ENCODE data around the gene USP17L27. TPM values are rescaled to one million over a fixed set of nuclear protein-coding genes. Genes with fewer than 3 reads are reported as not detected.
A peak's percentile ranks its signal among the peaks of the same experiment; 100 is the strongest.
"Not testable (repeated sequence)": the region's sequence is repeated elsewhere in the genome, so short reads cannot be mapped to it uniquely, and the experiment has no call there.

The USP17L27 gene
- total RNA-seq, 2 donors from 2014 or later = not detected

GRCh38 chr4:9381012-9381534, 37.1 kb downstream of the USP17L27 start:
- peak overlapping the region; percentile 20 to 50 for H3K4me3 ChIP-seq
- H3K27ac ChIP-seq, H3K9me3 ChIP-seq, H3K27me3 ChIP-seq, H3K36me3 ChIP-seq, H3K4me1 ChIP-seq: not testable (repeated sequence)
- peak; percentile 31 to 78 for TF ChIP-seq CTCF (IDR thresholded peaks at IDR 0.05)
- DNase-seq (ENCODE audit: low spot score) = peak; percentile 62

- Histone ChIP-seq H3K9me3 (no peaks in the 10 kb centered on the region), H3K27me3 (no peaks in the 10 kb centered on the region), H3K4me3 (no peak overlapping the region), H3K27ac (no peak overlapping the region), H3K36me3 (no peaks in the 10 kb centered on the region), H3K4me1 (no peaks in the 10 kb centered on the region)
- DNase-seq (ENCODE audit: low spot score) = no peak
- TF ChIP-seq CTCF (IDR thresholded peaks at IDR 0.05) = no peak
Measured at GRCh38 chr4:9384126-9384525, 40.2 kb downstream of the USP17L27 start.

GRCh38 chr4:9389001-9389400, 45.1 kb downstream of the USP17L27 start:
- not testable (repeated sequence) for H3K9me3 ChIP-seq; H3K4me1 ChIP-seq; H3K27me3 ChIP-seq; H3K36me3 ChIP-seq; H3K27ac ChIP-seq; DNase-seq (ENCODE audit: low spot score); H3K4me3 ChIP-seq

Other genes with a start within 250 kb of the USP17L27 start
- not detected for gene FAM90A26, start 173.7 kb upstream of the USP17L27 start, total RNA-seq
- not detected for gene USP17L10, start 133.5 kb upstream of the USP17L27 start, total RNA-seq
- not detected for gene USP17L11, start 128.7 kb upstream of the USP17L27 start, total RNA-seq
- not detected for gene USP17L12, start 124.0 kb upstream of the USP17L27 start, total RNA-seq
- gene USP17L13, start 119.3 kb upstream of the USP17L27 start, total RNA-seq = not detected
- not detected for gene USP17L15, start 109.8 kb upstream of the USP17L27 start, total RNA-seq
- gene USP17L17, start 100.3 kb upstream of the USP17L27 start, total RNA-seq = not detected
- not detected for gene USP17L18, start 95.5 kb upstream of the USP17L27 start, total RNA-seq
- not detected for gene USP17L19, start 90.8 kb upstream of the USP17L27 start, total RNA-seq
- gene USP17L20, start 86.0 kb upstream of the USP17L27 start, total RNA-seq = not detected
- gene USP17L21, start 81.3 kb upstream of the USP17L27 start, total RNA-seq = not detected
- not detected for gene USP17L22, start 76.5 kb upstream of the USP17L27 start, total RNA-seq
- not detected for gene USP17L24, start 19.0 kb upstream of the USP17L27 start, total RNA-seq
- not detected for gene USP17L25, start 14.2 kb upstream of the USP17L27 start, total RNA-seq
- gene USP17L26, start 9.5 kb upstream of the USP17L27 start, total RNA-seq = not detected
- gene USP17L5, start 4.7 kb upstream of the USP17L27 start, total RNA-seq = not detected
- not detected for gene USP17L28, start 4.7 kb downstream of the USP17L27 start, total RNA-seq
- gene USP17L29, start 9.5 kb downstream of the USP17L27 start, total RNA-seq = not detected
- gene USP17L30, start 19.0 kb downstream of the USP17L27 start, total RNA-seq = not detected
- not detected for gene DEFB131A, start 100.3 kb downstream of the USP17L27 start, total RNA-seq